Measurements from ENCODE around the gene MARCHF10.

- TF ChIP-seq EP300 (IDR thresholded peaks at IDR 0.05) (no peak), POLR2A (IDR thresholded peaks at IDR 0.05) (no peak)
Measured at GRCh38 chr17:62666801-62667591, 141.1 kb downstream of the MARCHF10 start.

All from ovary (tissue), 1 donor.